ENCODE measurements around the gene SH3GL3. TPM values are rescaled to one million over a fixed set of nuclear protein-coding genes. Genes with fewer than 3 reads are reported as not detected.

SH3GL3 gene
- polyA plus RNA-seq, 4 donors, result 0.16 to 0.84 TPM; not detected in 2

- Histone ChIP-seq H3K27ac (ENCODE audit: low read depth in 1 of 3, low read length in 2 of 3) (no peak overlapping the region), H3K4me1 (ENCODE audit: control insufficient read depth in 3 of 3, insufficient read depth in 2 of 3, low read depth in 1 of 3, low read length in 2 of 3) (no peaks in the 10 kb centered on the region), H3K9me3 (ENCODE audit: control insufficient read depth in 2 of 2, insufficient read depth in 1 of 2, low read depth in 1 of 2, low read length in 1 of 2) (no peaks in the 10 kb centered on the region), H3K27me3 (ENCODE audit: control insufficient read depth in 3 of 3, insufficient read depth in 3 of 3, low read length in 3 of 3) (no peaks in the 10 kb centered on the region), H3K4me3 (ENCODE audit: low read depth in 1 of 3, low read length in 3 of 3) (no peak overlapping the region), H3K36me3 (ENCODE audit: control insufficient read depth in 3 of 3, insufficient read depth in 2 of 3, low read depth in 1 of 3, low read length in 3 of 3) (no peaks in the 10 kb centered on the region)
- FAIRE-seq, result no peak
- 89 to 100% (median 100%) methylated on average over 1 of the region's 1 CpG for WGBS, 3 donors
- no peak for DNase-seq
Observed at GRCh38 chr15:83483612-83484011, 36.5 kb downstream of the SH3GL3 start.

GRCh38 chr15:83484636-83485035 is 37.5 kb downstream of the SH3GL3 start:
- Histone ChIP-seq H3K4me3 (ENCODE audit: low read depth in 1 of 3, low read length in 3 of 3) (no peak overlapping the region), H3K9me3 (ENCODE audit: control insufficient read depth in 2 of 2, insufficient read depth in 1 of 2, low read depth in 1 of 2, low read length in 1 of 2) (no peaks in the 10 kb centered on the region), H3K27me3 (ENCODE audit: control insufficient read depth in 3 of 3, insufficient read depth in 3 of 3, low read length in 3 of 3) (no peaks in the 10 kb centered on the region), H3K4me1 (ENCODE audit: control insufficient read depth in 3 of 3, insufficient read depth in 2 of 3, low read depth in 1 of 3, low read length in 2 of 3) (no peaks in the 10 kb centered on the region), H3K36me3 (ENCODE audit: control insufficient read depth in 3 of 3, insufficient read depth in 2 of 3, low read depth in 1 of 3, low read length in 3 of 3) (no peaks in the 10 kb centered on the region), H3K27ac (ENCODE audit: low read depth in 1 of 3, low read length in 2 of 3) (no peak overlapping the region)
- DNase-seq (no peak), FAIRE-seq (no peak)
- 78 to 83% (median 80%) methylated on average over 2 of the region's 2 CpGs for WGBS, 3 donors

DNA sequence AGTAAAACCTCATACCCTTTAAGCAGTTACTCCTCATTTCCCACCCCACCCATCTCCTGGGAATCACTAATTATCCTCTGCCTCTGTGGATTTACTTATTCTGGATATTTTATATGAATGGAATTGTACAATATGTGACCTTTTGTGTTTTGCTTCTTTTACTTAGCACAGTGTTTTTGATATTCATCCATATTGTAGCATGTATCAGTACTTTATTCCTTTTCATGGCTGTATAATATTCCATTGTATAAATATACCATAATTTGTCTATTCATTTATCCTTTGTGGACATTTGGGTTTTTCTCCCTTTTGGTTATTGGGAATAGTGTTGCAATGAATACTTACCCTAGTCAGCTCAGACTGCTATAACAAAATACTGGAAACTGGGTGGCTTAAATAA is 39.2 kb downstream of the SH3GL3 start:
- no peak for FAIRE-seq
- no peaks in the 10 kb centered on the region for H3K27me3 ChIP-seq (ENCODE audit: control insufficient read depth in 3 of 3, insufficient read depth in 3 of 3, low read length in 3 of 3)
- no peak overlapping the region for H3K4me3 ChIP-seq (ENCODE audit: low read depth in 1 of 3, low read length in 3 of 3)
- no peak for DNase-seq
- H3K27ac ChIP-seq (ENCODE audit: low read depth in 1 of 3, low read length in 2 of 3), result no peak overlapping the region
- H3K4me1 ChIP-seq (ENCODE audit: control insufficient read depth in 3 of 3, insufficient read depth in 2 of 3, low read depth in 1 of 3, low read length in 2 of 3), result no peaks in the 10 kb centered on the region
- no peaks in the 10 kb centered on the region for H3K36me3 ChIP-seq (ENCODE audit: control insufficient read depth in 3 of 3, insufficient read depth in 2 of 3, low read depth in 1 of 3, low read length in 3 of 3)
- no peaks in the 10 kb centered on the region for H3K9me3 ChIP-seq (ENCODE audit: control insufficient read depth in 2 of 2, insufficient read depth in 1 of 2, low read depth in 1 of 2, low read length in 1 of 2)

DNA sequence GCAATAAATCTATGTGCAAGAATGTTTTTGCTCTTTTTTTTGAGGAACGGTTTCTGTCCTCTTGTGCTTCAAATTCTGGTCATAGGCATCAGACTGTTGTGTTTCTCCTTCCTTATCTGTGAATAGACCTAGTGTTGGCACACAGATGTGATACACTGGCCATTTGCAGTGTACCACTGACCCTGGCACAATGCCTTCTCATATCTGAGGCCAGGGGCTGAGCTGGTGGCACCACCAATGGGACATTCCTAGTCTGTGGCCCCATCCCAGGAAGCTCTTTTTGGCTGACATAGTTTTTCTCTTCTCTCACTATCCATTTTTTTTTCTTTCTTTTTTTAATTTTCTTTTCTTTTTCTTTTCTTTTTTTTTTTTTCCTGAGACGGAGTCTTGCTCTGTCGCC is 40.4 kb downstream of the SH3GL3 start:
- no peaks in the 10 kb centered on the region for H3K4me1 ChIP-seq (ENCODE audit: control insufficient read depth in 3 of 3, insufficient read depth in 2 of 3, low read depth in 1 of 3, low read length in 2 of 3)
- no peak for DNase-seq
- 85 to 91% (median 89%) methylated on average over 3 of the region's 3 CpGs for WGBS, 3 donors
- no peaks in the 10 kb centered on the region for H3K36me3 ChIP-seq (ENCODE audit: control insufficient read depth in 3 of 3, insufficient read depth in 2 of 3, low read depth in 1 of 3, low read length in 3 of 3)
- H3K27me3 ChIP-seq (ENCODE audit: control insufficient read depth in 3 of 3, insufficient read depth in 3 of 3, low read length in 3 of 3), result no peaks in the 10 kb centered on the region
- no peak for FAIRE-seq
- no peak overlapping the region for H3K4me3 ChIP-seq (ENCODE audit: low read depth in 1 of 3, low read length in 3 of 3)
- no peaks in the 10 kb centered on the region for H3K9me3 ChIP-seq (ENCODE audit: control insufficient read depth in 2 of 2, insufficient read depth in 1 of 2, low read depth in 1 of 2, low read length in 1 of 2)
- H3K27ac ChIP-seq (ENCODE audit: low read depth in 1 of 3, low read length in 2 of 3), result no peak overlapping the region

GRCh38 chr15:83489690-83490089 is 42.5 kb downstream of the SH3GL3 start:
- Histone ChIP-seq H3K4me3 (ENCODE audit: low read depth in 1 of 3, low read length in 3 of 3) (no peak overlapping the region), H3K36me3 (ENCODE audit: control insufficient read depth in 3 of 3, insufficient read depth in 2 of 3, low read depth in 1 of 3, low read length in 3 of 3) (no peaks in the 10 kb centered on the region), H3K27me3 (ENCODE audit: control insufficient read depth in 3 of 3, insufficient read depth in 3 of 3, low read length in 3 of 3) (no peaks in the 10 kb centered on the region), H3K27ac (ENCODE audit: low read depth in 1 of 3, low read length in 2 of 3) (no peak overlapping the region), H3K9me3 (ENCODE audit: control insufficient read depth in 2 of 2, insufficient read depth in 1 of 2, low read depth in 1 of 2, low read length in 1 of 2) (no peaks in the 10 kb centered on the region), H3K4me1 (ENCODE audit: control insufficient read depth in 3 of 3, insufficient read depth in 2 of 3, low read depth in 1 of 3, low read length in 2 of 3) (no peaks in the 10 kb centered on the region)
- no peak for DNase-seq
- no peak for FAIRE-seq
- 82 to 84% (median 84%) methylated on average over 2 of the region's 2 CpGs for WGBS, 3 donors

GRCh38 chr15:83491486-83491885 is 44.3 kb downstream of the SH3GL3 start:
- Histone ChIP-seq H3K27ac (ENCODE audit: low read depth in 1 of 3, low read length in 2 of 3) (no peak overlapping the region), H3K4me3 (ENCODE audit: low read depth in 1 of 3, low read length in 3 of 3) (no peak overlapping the region), H3K36me3 (ENCODE audit: control insufficient read depth in 3 of 3, insufficient read depth in 2 of 3, low read depth in 1 of 3, low read length in 3 of 3) (no peaks in the 10 kb centered on the region), H3K4me1 (ENCODE audit: control insufficient read depth in 3 of 3, insufficient read depth in 2 of 3, low read depth in 1 of 3, low read length in 2 of 3) (no peaks in the 10 kb centered on the region), H3K27me3 (ENCODE audit: control insufficient read depth in 3 of 3, insufficient read depth in 3 of 3, low read length in 3 of 3) (no peaks in the 10 kb centered on the region), H3K9me3 (ENCODE audit: control insufficient read depth in 2 of 2, insufficient read depth in 1 of 2, low read depth in 1 of 2, low read length in 1 of 2) (no peaks in the 10 kb centered on the region)
- no peak for FAIRE-seq
- 45 to 68% (median 45%) methylated on average over 5 of the region's 5 CpGs for WGBS, 3 donors
- DNase-seq, result no peak

- no peak for FAIRE-seq
- H3K36me3 ChIP-seq (ENCODE audit: control insufficient read depth in 3 of 3, insufficient read depth in 2 of 3, low read depth in 1 of 3, low read length in 3 of 3), result no peaks in the 10 kb centered on the region
- no peaks in the 10 kb centered on the region for H3K27me3 ChIP-seq (ENCODE audit: control insufficient read depth in 3 of 3, insufficient read depth in 3 of 3, low read length in 3 of 3)
- 62 to 68% (median 65%) methylated on average over 1 of the region's 1 CpG for WGBS, 3 donors
- no peak overlapping the region for H3K4me3 ChIP-seq (ENCODE audit: low read depth in 1 of 3, low read length in 3 of 3)
- no peaks in the 10 kb centered on the region for H3K4me1 ChIP-seq (ENCODE audit: control insufficient read depth in 3 of 3, insufficient read depth in 2 of 3, low read depth in 1 of 3, low read length in 2 of 3)
- H3K27ac ChIP-seq (ENCODE audit: low read depth in 1 of 3, low read length in 2 of 3), result no peak overlapping the region
- no peaks in the 10 kb centered on the region for H3K9me3 ChIP-seq (ENCODE audit: control insufficient read depth in 2 of 2, insufficient read depth in 1 of 2, low read depth in 1 of 2, low read length in 1 of 2)
- DNase-seq, result no peak
Observed at GRCh38 chr15:83496766-83497165, 49.6 kb downstream of the SH3GL3 start.

DNA sequence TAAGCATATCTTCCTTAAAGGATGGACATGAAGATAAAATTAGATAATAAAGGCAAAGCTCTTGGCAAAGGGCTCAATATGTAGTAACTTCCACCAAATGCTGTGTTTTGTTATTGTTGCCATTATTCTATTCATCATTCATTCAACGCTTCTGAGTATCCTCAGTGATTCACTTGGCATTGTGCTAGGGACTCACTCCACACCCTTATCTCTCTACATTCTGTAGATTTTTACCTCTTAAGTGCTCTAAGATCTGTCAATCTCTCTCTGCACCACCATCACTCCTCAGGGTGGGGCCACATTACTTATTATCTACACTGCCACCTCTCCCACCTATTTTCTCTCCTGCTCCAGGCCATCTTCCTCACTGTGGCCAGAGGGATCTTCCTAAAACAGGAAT is 51.2 kb downstream of the SH3GL3 start:
- H3K9me3 ChIP-seq (ENCODE audit: control insufficient read depth in 2 of 2, insufficient read depth in 1 of 2, low read depth in 1 of 2, low read length in 1 of 2), result no peaks in the 10 kb centered on the region
- FAIRE-seq (no peak), DNase-seq (no peak)
- no peaks in the 10 kb centered on the region for H3K36me3 ChIP-seq (ENCODE audit: control insufficient read depth in 3 of 3, insufficient read depth in 2 of 3, low read depth in 1 of 3, low read length in 3 of 3)
- 93 to 95% (median 95%) methylated on average over 1 of the region's 1 CpG for WGBS, 3 donors
- no peak overlapping the region for H3K27ac ChIP-seq (ENCODE audit: low read depth in 1 of 3, low read length in 2 of 3)
- H3K27me3 ChIP-seq (ENCODE audit: control insufficient read depth in 3 of 3, insufficient read depth in 3 of 3, low read length in 3 of 3), result no peaks in the 10 kb centered on the region
- no peak overlapping the region for H3K4me3 ChIP-seq (ENCODE audit: low read depth in 1 of 3, low read length in 3 of 3)
- no peaks in the 10 kb centered on the region for H3K4me1 ChIP-seq (ENCODE audit: control insufficient read depth in 3 of 3, insufficient read depth in 2 of 3, low read depth in 1 of 3, low read length in 2 of 3)

DNA sequence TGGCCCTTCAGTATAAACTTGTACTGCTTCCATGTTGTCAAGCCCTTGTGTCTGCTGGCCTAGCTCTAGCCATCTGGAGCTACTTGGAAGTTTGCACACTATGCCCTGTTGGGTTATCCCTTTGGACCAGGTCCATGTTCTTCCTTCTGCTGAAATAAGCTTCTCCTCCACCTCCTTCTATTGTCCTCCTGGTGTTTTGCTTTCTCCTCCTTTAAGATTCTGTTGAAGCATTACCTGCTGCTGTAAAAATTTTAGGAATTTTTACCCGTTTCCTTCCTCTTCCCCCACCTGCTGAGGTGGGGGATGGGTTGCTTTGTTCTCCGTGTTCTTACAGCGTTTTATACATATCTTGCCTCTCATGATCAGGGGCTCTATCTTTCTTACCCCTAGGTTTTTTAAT is 51.7 kb downstream of the SH3GL3 start:
- H3K4me3 ChIP-seq (ENCODE audit: low read depth in 1 of 3, low read length in 3 of 3), result no peak overlapping the region
- H3K27ac ChIP-seq (ENCODE audit: low read depth in 1 of 3, low read length in 2 of 3), result no peak overlapping the region
- no peak for FAIRE-seq
- no peaks in the 10 kb centered on the region for H3K4me1 ChIP-seq (ENCODE audit: control insufficient read depth in 3 of 3, insufficient read depth in 2 of 3, low read depth in 1 of 3, low read length in 2 of 3)
- no peaks in the 10 kb centered on the region for H3K9me3 ChIP-seq (ENCODE audit: control insufficient read depth in 2 of 2, insufficient read depth in 1 of 2, low read depth in 1 of 2, low read length in 1 of 2)
- no peak for DNase-seq
- WGBS, 3 donors, result 62 to 66% (median 63%) methylated on average over 3 of the region's 3 CpGs
- H3K27me3 ChIP-seq (ENCODE audit: control insufficient read depth in 3 of 3, insufficient read depth in 3 of 3, low read length in 3 of 3), result no peaks in the 10 kb centered on the region
- no peaks in the 10 kb centered on the region for H3K36me3 ChIP-seq (ENCODE audit: control insufficient read depth in 3 of 3, insufficient read depth in 2 of 3, low read depth in 1 of 3, low read length in 3 of 3)
